OCI-LY1 (cell line): ENCODE data around the gene PLAA.

Experiments used
- CTCF ChIP-seq: fragments of 200-600 bp; sonication (generic), shearing (Covaris generic); IDR thresholded peaks from 2 replicates; pipeline ENCODE4 v1.5.1; 2017; ENCODE audit warnings: mild to moderate bottlenecking, antibody characterized with exemption, low read length, moderate library complexity, mixed read lengths
- EZH2 ChIP-seq: fragments of 200-600 bp; sonication (generic), shearing (Covaris generic); IDR thresholded peaks from 2 replicates; pipeline ENCODE4 v1.8.0; 2017; ENCODE audit warnings: borderline replicate concordance, mixed run types, mild to moderate bottlenecking, antibody characterized with exemption, low read length, moderate library complexity, mixed read lengths

GRCh38 chr9:26891726-26892125 is 55.3 kb downstream of the PLAA start:
- TF ChIP-seq CTCF (no peak), EZH2 (no peak)
